Hepatocyte (in vitro differentiated cells): ENCODE results near the gene ZBTB1. TPM values are rescaled to one million over a fixed set of nuclear protein-coding genes. Genes with fewer than 3 reads are reported as not detected.
"Not testable (repeated sequence)": the region's sequence is repeated elsewhere in the genome, so short reads cannot be mapped to it uniquely, and the experiment has no call there.

ENCODE experiments used
- DNase-seq: peaks from one replicate; pipeline ENCODE4 v3.0.0-alpha.2; 2016; ENCODE audit warnings: low spot score
- H2AFZ ChIP-seq: fragments of 200-600 bp; sonication (generic); 2 replicates; pipeline ENCODE4 v1.6.0; 2016; ENCODE audit warnings: antibody characterized with exemption, mild to moderate bottlenecking
- H3K27ac ChIP-seq: fragments of 200-600 bp; sonication (generic); 2 replicates; pipeline ENCODE4 v1.5.1; 2016; ENCODE audit warnings: mild to moderate bottlenecking
- H3K27me3 ChIP-seq: fragments of 200-600 bp; sonication (generic); 2 replicates; pipeline ENCODE4 v1.6.1; 2016
- H3K36me3 ChIP-seq: fragments of 200-600 bp; sonication (generic); replicated peaks from 2 replicates; pipeline ENCODE4 v1.5.1; 2016; ENCODE audit warnings: low read depth; ENCODE audit not compliant: insufficient read depth
- H3K4me1 ChIP-seq: fragments of 200-600 bp; sonication (generic); 2 replicates; pipeline ENCODE4 v1.5.1; 2016; ENCODE audit warnings: mild to moderate bottlenecking, moderate library complexity; ENCODE audit not compliant: insufficient read depth
- H3K4me2 ChIP-seq: fragments of 200-600 bp; sonication (generic); 2 replicates; pipeline ENCODE4 v1.6.0; 2016
- H3K4me3 ChIP-seq: fragments of 200-600 bp; sonication (generic); 2 replicates; pipeline ENCODE4 v1.5.1; 2016; ENCODE audit warnings: mild to moderate bottlenecking
- H3K79me2 ChIP-seq: fragments of 200-600 bp; sonication (generic); 2 replicates; pipeline ENCODE4 v1.6.0; 2017; ENCODE audit warnings: mild to moderate bottlenecking
- H3K9me2 ChIP-seq: fragments of 200-600 bp; sonication (generic); replicated peaks from 2 replicates; pipeline ENCODE4 v1.6.0; 2017; ENCODE audit warnings: mild to moderate bottlenecking; ENCODE audit not compliant: insufficient read depth
- H3K9me3 ChIP-seq: fragments of 200-600 bp; sonication (generic); 2 replicates; pipeline ENCODE4 v1.5.1; 2016; ENCODE audit warnings: low read depth, mild to moderate bottlenecking
- H4K20me1 ChIP-seq: fragments of 200-600 bp; sonication (generic); 2 replicates; pipeline ENCODE4 v1.6.0; 2016; ENCODE audit warnings: mild to moderate bottlenecking; ENCODE audit not compliant: insufficient read depth, poor library complexity, severe bottlenecking
- CTCF ChIP-seq: fragments of 200-600 bp; sonication (generic); IDR thresholded peaks from 2 replicates; pipeline ENCODE4 v1.5.1; 2016; ENCODE audit warnings: antibody characterized with exemption, mild to moderate bottlenecking; ENCODE audit not compliant: poor library complexity
- EZH2 ChIP-seq: fragments of 200-600 bp; sonication (generic); IDR thresholded peaks from 2 replicates; pipeline ENCODE4 v1.6.1; 2016; ENCODE audit warnings: antibody characterized with exemption, mild to moderate bottlenecking, borderline replicate concordance
- EZH2phosphoT487 ChIP-seq: fragments of 200-600 bp; sonication (generic); IDR thresholded peaks from one replicate; pipeline ENCODE4 v1.6.1; 2018; ENCODE audit warnings: antibody characterized with exemption, mild to moderate bottlenecking, low read depth, moderate library complexity; ENCODE audit not compliant: unreplicated experiment, severe bottlenecking
- WGBS: methylation state at CpG from one replicate; pipeline ENCODE4 v1.1.6; 2016; ENCODE audit warnings: low lambda C conversion rate; ENCODE audit errors: missing lambda C conversion rate; 5-methylcytosine and 5-hydroxymethylcytosine counted together
- polyA plus RNA-seq: library from polyadenylated mRNA; unstranded; fragments of >200 nt; fragmentation: Nextera tagmentation; extraction: Ambion mirVana; gene quantifications from 2 replicates; pipeline ENCODE4 v1.2.1, GENCODE V29; 2016
- total RNA-seq: library from RNA; depleted of rRNA; stranded (reverse); fragments of >200 nt; gene quantifications from 2 replicates; pipeline ENCODE4 v1.2.3, GENCODE V29; 2014

The ZBTB1 gene
- total and polyA plus RNA-seq, 2 experiments from 2014 or later = 30.3 to 60.4 TPM

- DNase-seq = peak; percentile 34
- H3K27me3 ChIP-seq = no peaks in the 10 kb centered on the region
- no peaks in the 10 kb centered on the region for H3K36me3 ChIP-seq
- H3K27ac ChIP-seq = no peak overlapping the region
- TF ChIP-seq EZH2 (no peak), CTCF (no peak), EZH2phosphoT487 (no peak)
- H3K79me2 ChIP-seq = no peaks in the 10 kb centered on the region
- no peak overlapping the region for H2AFZ ChIP-seq
- no peaks in the 10 kb centered on the region for H4K20me1 ChIP-seq
- H3K4me3 ChIP-seq = no peak overlapping the region
- H3K4me1 ChIP-seq = no peaks in the 10 kb centered on the region
- H3K9me2 ChIP-seq = no peaks in the 10 kb centered on the region
- H3K9me3 ChIP-seq = no peaks in the 10 kb centered on the region
- H3K4me2 ChIP-seq = no peak overlapping the region
These were observed 57.9 kb downstream of the ZBTB1 start for GRCh38 chr14:64562436-64562835.

- Histone ChIP-seq H3K27me3 (no peaks in the 10 kb centered on the region), H3K9me3 (no peaks in the 10 kb centered on the region), H3K9me2 (no peaks in the 10 kb centered on the region), H3K36me3 (no peaks in the 10 kb centered on the region), H3K4me1 (peaks cover 4% of the 10 kb centered on the region), H3K79me2 (no peaks in the 10 kb centered on the region), H4K20me1 (no peaks in the 10 kb centered on the region), H3K4me3 (no peak overlapping the region), H3K27ac (no peak overlapping the region), H2AFZ (no peak overlapping the region), H3K4me2 (no peak overlapping the region)
- TF ChIP-seq EZH2phosphoT487 = no peak
- TF ChIP-seq CTCF = no peak
- TF ChIP-seq EZH2 = no peak
- WGBS = 81% methylated on average over 6 of the region's 6 CpGs
- DNase-seq = no peak
These were observed 59.1 kb downstream of the ZBTB1 start for GRCh38 chr14:64563696-64564095.

- WGBS = 86% methylated on average over 5 of the region's 5 CpGs
- Histone ChIP-seq H3K4me3 (no peak overlapping the region), H3K4me1 (peaks cover 14% of the 10 kb centered on the region), H3K27ac (peak overlapping the region; percentile 37), H3K9me2 (no peaks in the 10 kb centered on the region), H3K9me3 (no peaks in the 10 kb centered on the region), H4K20me1 (no peaks in the 10 kb centered on the region), H3K27me3 (no peaks in the 10 kb centered on the region), H3K79me2 (no peaks in the 10 kb centered on the region), H2AFZ (peak overlapping the region; percentile 28), H3K36me3 (no peaks in the 10 kb centered on the region), H3K4me2 (no peak overlapping the region)
- DNase-seq = no peak
- TF ChIP-seq CTCF (no peak), EZH2phosphoT487 (no peak), EZH2 (no peak)
These were observed 62.1 kb downstream of the ZBTB1 start for GRCh38 chr14:64566651-64567122.

- Histone ChIP-seq H3K9me3 (no peaks in the 10 kb centered on the region), H3K4me1 (peaks cover 14% of the 10 kb centered on the region), H3K9me2 (no peaks in the 10 kb centered on the region), H2AFZ (no peak overlapping the region), H4K20me1 (no peaks in the 10 kb centered on the region), H3K4me3 (no peak overlapping the region), H3K27me3 (no peaks in the 10 kb centered on the region), H3K27ac (peak overlapping the region; percentile 16), H3K4me2 (peak overlapping the region; percentile 25), H3K36me3 (no peaks in the 10 kb centered on the region), H3K79me2 (no peaks in the 10 kb centered on the region)
- TF ChIP-seq EZH2 (no peak), CTCF (no peak), EZH2phosphoT487 (no peak)
- peak; percentile 55 for DNase-seq
- 50% methylated on average over 3 of the region's 3 CpGs for WGBS
These were observed 64.6 kb downstream of the ZBTB1 start for GRCh38 chr14:64569138-64569631.

GRCh38 chr14:64569646-64570045, 65.1 kb downstream of the ZBTB1 start:
- H3K27me3 ChIP-seq, DNase-seq, H3K9me3 ChIP-seq, H3K36me3 ChIP-seq, H2AFZ ChIP-seq, H3K4me3 ChIP-seq, H3K79me2 ChIP-seq, H3K9me2 ChIP-seq, H4K20me1 ChIP-seq: not testable (repeated sequence)
- 93% methylated on average over 7 of the region's 7 CpGs for WGBS
- Histone ChIP-seq H3K27ac (peak overlapping the region; percentile 16), H3K4me2 (peak overlapping the region; percentile 25), H3K4me1 (peaks cover 14% of the 10 kb centered on the region)
